T-helper 1 cell treated with Interleukin-12 subunit alpha and Interleukin-12 subunit beta and Interleukin-4 antibody, amounts not matched to agents 30 ng/mL and 1 ng/mL, for 36 hours (primary cell): ENCODE results near the gene SPRYD3. TPM values are rescaled to one million over a fixed set of nuclear protein-coding genes. Genes with fewer than 3 reads are reported as not detected.

Experiments
- intact Hi-C: fragments of 100-400 bp; cut with micrococcal nuclease; formaldehyde crosslinking; loops from one replicate; pipeline ENCODE4 v1.15.1; 2024
- total RNA-seq: library from RNA; stranded (reverse); gene quantifications from 2 replicates; pipeline ENCODE4 v1.2.3, GENCODE V29; 2022

SPRYD3 gene
- total RNA-seq, 1 donor from 2014 or later, result 35.7 TPM

GRCh38 chr12:53078425-53079225, 565 bp downstream of the SPRYD3 start:
- intact Hi-C loops, result loop anchor here (1.0 to 5.0 kb wide), 9 partner anchors 12 to 649 kb away; partner anchors contain the start of genes AAAS, ATF7, CALCOCO1 and CSAD

GRCh38 chr12:53077030-53077429, 2.2 kb downstream of the SPRYD3 start:
- intact Hi-C loops, result loop anchor here (5.0 kb wide), 1 partner anchor 365 kb away; the partner anchor contains the start of gene PRR13

DNA sequence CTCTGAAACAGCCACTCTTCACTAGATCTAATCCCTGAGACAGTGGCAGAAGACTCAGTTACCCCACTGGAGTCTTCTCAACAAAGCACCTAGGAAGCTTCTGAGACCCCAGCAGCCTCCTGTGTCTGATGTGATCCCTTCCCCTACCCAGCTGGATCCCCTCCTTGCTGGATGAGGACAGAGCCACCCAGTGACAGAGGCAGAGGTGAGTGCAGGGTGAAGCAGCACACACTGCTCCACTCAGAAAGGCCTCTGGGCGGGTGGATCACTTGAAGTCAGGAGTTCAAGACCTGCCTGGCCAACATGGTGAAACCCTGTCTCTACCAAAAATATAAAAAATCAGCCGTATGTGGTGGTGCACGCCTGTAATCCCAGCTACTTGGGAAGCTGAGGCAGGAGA, 2.7 kb downstream of the SPRYD3 start:
- intact Hi-C loops, result loop anchor here (5.0 kb wide), 1 partner anchor 366 kb away; the partner anchor contains the start of gene PRR13

- intact Hi-C loops, result loop anchor here (5.0 kb wide), 1 partner anchor 367 kb away; the partner anchor contains the start of gene PRR13
Observed at GRCh38 chr12:53074999-53075370, 4.2 kb downstream of the SPRYD3 start.

- intact Hi-C loops, result no loop called here
Observed at GRCh38 chr12:53074283-53074998, 4.7 kb downstream of the SPRYD3 start.

GRCh38 chr12:53073881-53074280, 5.3 kb downstream of the SPRYD3 start:
- intact Hi-C loops, result loop anchor here (2.0 kb wide), 1 partner anchor 63 kb away; no protein-coding TSS in a partner anchor

GRCh38 chr12:53071591-53072551, 7.3 kb downstream of the SPRYD3 start:
- intact Hi-C loops, result loop anchor here (2.0 kb wide), 1 partner anchor 65 kb away; no protein-coding TSS in a partner anchor

- intact Hi-C loops, result no loop called here
Observed at GRCh38 chr12:53070877-53071492, 8.2 kb downstream of the SPRYD3 start.

GRCh38 chr12:53069621-53070410, 9.4 kb downstream of the SPRYD3 start:
- intact Hi-C loops, result no loop called here

- intact Hi-C loops, result no loop called here
Observed at GRCh38 chr12:53068811-53069585, 10.2 kb downstream of the SPRYD3 start.

GRCh38 chr12:53067993-53068770, 11.0 kb downstream of the SPRYD3 start:
- intact Hi-C loops, result no loop called here

DNA sequence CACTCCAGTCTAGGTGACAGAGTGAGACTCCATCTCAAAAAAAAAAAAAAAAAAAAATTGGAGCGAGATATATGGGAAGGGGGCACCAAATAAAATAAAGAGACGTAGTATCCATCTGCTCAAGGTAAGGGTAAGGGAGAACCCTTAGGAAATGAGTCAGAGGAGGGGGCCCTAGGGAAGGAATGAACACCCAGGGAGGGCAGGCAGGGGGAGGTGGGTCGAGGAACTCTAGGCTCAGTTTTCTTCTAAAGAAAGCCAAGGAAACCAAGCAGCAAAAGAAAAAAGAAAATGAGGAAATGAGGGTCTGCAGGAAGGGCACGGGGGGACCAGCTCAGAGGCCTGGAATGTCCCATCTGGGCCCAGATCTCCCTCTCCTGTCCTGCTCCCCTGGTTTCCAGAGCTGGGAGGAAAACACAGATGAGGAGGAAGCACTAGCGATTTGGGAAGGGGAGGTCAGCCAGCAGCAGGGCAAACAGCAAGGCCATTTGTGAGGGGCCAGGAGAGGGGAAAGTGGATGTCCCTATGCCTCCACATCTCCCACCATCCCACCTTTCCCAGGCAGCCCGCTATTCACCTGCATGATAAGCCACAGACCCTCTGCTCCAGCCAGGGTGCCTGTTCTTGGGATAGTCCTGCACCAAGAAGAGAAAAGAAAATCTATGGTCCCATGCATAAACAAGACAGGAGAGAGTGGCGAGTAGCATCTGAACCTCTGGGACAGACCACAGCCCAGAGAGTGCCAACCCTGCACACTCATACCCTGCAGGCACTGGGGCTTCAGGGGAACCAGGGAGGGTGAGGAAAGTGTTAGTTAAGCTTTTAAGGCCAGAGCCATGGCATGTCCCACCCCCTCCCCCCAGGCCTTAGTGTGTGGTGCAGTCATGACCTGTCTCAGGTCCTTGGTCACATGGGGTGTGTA, 11.9 kb downstream of the SPRYD3 start:
- intact Hi-C loops, result no loop called here

DNA sequence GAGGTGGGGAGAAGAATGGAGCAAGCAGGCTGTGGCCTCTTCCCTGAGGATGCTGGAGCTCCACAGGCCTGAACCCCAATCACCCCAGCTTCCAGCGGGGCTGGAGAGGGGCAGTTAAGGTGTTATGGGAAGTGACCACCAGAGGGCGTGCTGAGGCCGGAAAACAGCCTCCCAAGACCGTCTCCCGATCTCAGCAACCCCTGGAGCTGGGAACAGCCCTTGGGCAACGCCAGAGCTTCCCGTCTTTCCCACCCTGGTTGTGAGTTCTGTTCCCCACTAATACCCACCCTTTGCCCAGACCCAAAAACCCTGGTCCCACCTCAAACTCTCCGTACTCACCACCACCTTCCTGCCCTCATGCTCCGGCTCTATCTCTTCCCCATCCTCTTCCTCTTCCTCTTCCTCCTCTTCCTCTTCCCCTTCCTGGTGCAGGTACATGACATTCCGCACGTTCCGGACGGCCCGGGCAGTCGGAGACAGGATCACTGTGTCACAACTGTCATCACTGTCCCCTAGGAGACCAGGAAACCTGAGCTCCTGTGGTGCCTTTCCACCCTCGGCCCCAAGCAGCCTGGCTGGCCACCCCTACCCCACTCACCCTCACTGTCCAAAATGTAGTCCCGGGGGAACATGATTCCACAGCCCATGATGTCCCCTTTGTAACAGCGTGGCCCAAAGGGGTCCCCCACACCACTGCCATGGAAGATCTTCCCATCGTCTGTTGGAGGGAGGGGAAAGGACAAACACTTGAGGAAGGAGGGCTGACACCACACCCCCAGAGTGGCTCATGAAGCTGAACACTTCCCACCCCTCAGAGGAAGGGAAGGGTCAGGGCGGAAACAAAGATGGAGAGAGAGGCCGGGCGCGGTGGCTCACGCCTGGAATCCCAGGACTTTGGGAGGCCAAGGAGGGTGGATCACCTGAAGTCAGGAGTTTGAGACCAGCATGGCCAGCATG, 12.9 kb downstream of the SPRYD3 start:
- intact Hi-C loops, result loop anchor here (1.0 kb wide), 3 partner anchors 13 to 229 kb away; partner anchors contain the start of genes PFDN5 and SPRYD3

DNA sequence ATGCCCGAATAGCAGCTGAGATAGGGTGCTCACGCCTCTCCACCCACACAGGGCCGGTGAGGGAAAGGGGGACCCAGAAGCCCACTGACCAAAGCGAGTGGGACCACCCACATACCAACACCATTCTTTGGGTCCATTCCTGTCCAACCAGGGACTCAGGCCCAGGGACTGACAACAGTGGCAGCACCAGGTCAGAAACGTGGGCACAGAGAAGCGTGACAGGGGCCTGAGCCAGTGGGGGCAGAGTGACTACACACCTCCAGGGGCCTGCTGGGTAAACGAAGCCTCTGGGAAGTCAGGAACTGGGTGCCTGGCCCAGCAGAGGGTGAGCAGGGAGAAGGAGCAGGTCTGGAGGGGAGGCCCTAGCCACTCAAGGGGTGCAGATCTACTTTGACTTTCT, 13.7 kb downstream of the SPRYD3 start:
- intact Hi-C loops, result no loop called here

GRCh38 chr12:53064613-53065436, 14.4 kb downstream of the SPRYD3 start:
- intact Hi-C loops, result no loop called here
